K562 (cell line): ENCODE results near the gene VRK3. TPM values are rescaled to one million over a fixed set of nuclear protein-coding genes. Genes with fewer than 3 reads are reported as not detected.

Source experiments
- AFF4 ChIP-seq: sonication (generic); formaldehyde crosslinking; IDR thresholded peaks from 2 replicates; pipeline ENCODE4 v1.8.0; 2023; ENCODE audit warnings: mild to moderate bottlenecking, missing genetic modification reagents
- CBX5 ChIP-seq: IDR thresholded peaks from 2 replicates; pipeline ENCODE4 v1.6.1; 2014; ENCODE audit warnings: low read depth, borderline replicate concordance
- CREM ChIP-seq: IDR thresholded peaks from 2 replicates; pipeline ENCODE4 v1.6.1; 2014; ENCODE audit warnings: antibody characterized with exemption, low read depth
- CSDE1 ChIP-seq, 2 experiments: fragments of 450-650 bp; IDR thresholded peaks; 2 replicates each; pipeline ENCODE4 v1.6.1; 2016; ENCODE audit warnings: mild to moderate bottlenecking in 1 of 2
- CXXC5 ChIP-seq: fragments of 250-450 bp; sonication (Bioruptor Pico); IDR thresholded peaks from 2 replicates; pipeline ENCODE4 v1.8.0; 2022; ENCODE audit warnings: inconsistent platforms, mild to moderate bottlenecking, moderate library complexity
- GATA2 ChIP-seq: sonication (generic); formaldehyde crosslinking; IDR thresholded peaks from 2 replicates; pipeline ENCODE4 v1.4.0; 2020; ENCODE audit warnings: mild to moderate bottlenecking, missing genetic modification reagents
- HDGF ChIP-seq: fragments of 450-650 bp; IDR thresholded peaks from 2 replicates; pipeline ENCODE4 v1.6.1; 2016
- HMGN3 ChIP-seq: IDR thresholded peaks from 2 replicates; pipeline ENCODE4 v1.6.1; 2011; ENCODE audit warnings: borderline replicate concordance, low read depth, mild to moderate bottlenecking, mixed read lengths, low read length; ENCODE audit not compliant: insufficient read length; ENCODE audit errors: extremely low read depth
- ILK ChIP-seq: fragments of 450-650 bp; IDR thresholded peaks from 2 replicates; pipeline ENCODE4 v1.6.1; 2016; ENCODE audit warnings: missing genetic modification characterization, low read depth, mild to moderate bottlenecking, missing compliant biosample characterization, moderate library complexity, borderline replicate concordance
- LCOR ChIP-seq: sonication (generic); formaldehyde crosslinking; IDR thresholded peaks from 2 replicates; pipeline ENCODE4 v1.8.0; 2022; ENCODE audit warnings: mild to moderate bottlenecking, missing genetic modification reagents
- MAFG ChIP-seq: fragments of 450-650 bp; conservative IDR thresholded peaks from 2 replicates; pipeline ENCODE4 v1.6.1; 2016; ENCODE audit warnings: missing genetic modification characterization, missing compliant biosample characterization
- MIER1 ChIP-seq: fragments of 450-650 bp; IDR thresholded peaks from 2 replicates; pipeline ENCODE4 v1.6.1; 2016; ENCODE audit warnings: antibody characterized with exemption, mild to moderate bottlenecking, low read depth
- NCOA6 ChIP-seq: fragments of 450-650 bp; IDR thresholded peaks from 2 replicates; pipeline ENCODE4 v1.6.1; 2017; ENCODE audit warnings: mild to moderate bottlenecking
- NFE2L1 ChIP-seq: fragments of 450-650 bp; IDR thresholded peaks from 2 replicates; pipeline ENCODE4 v1.6.1; 2016; ENCODE audit warnings: missing genetic modification characterization, low read depth, mild to moderate bottlenecking, missing compliant biosample characterization, moderate library complexity, borderline replicate concordance
- NFIC ChIP-seq: fragments of 450-650 bp; IDR thresholded peaks from 2 replicates; pipeline ENCODE4 v1.6.1; 2017; ENCODE audit warnings: mild to moderate bottlenecking, inconsistent platforms
- POLR2G ChIP-seq: fragments of 200-400 bp; formaldehyde crosslinking; IDR thresholded peaks from 2 replicates; pipeline ENCODE4 v1.6.1; 2017; ENCODE audit warnings: low read depth, mild to moderate bottlenecking, antibody characterized with exemption, low read length, moderate library complexity
- RAD21 ChIP-seq, 2 experiments: fragments of 250-450 bp in 1 of 2; fragments of 450-650 bp in 1 of 2; sonication (Bioruptor Pico) in 1 of 2; formaldehyde crosslinking in 1 of 2; IDR thresholded peaks in 1 of 2; conservative IDR thresholded peaks in 1 of 2; 2 replicates each; pipeline versions ENCODE4 v1.4.0 to v1.8.0; 2020 to 2022; ENCODE audit warnings: mild to moderate bottlenecking in 2 of 2, moderate library complexity in 1 of 2
- RNF2 ChIP-seq: sonication (generic); IDR thresholded peaks from 2 replicates; pipeline ENCODE4 v1.6.1; 2016
- SIRT6 ChIP-seq: IDR thresholded peaks from one replicate; pipeline ENCODE4 v1.6.1; 2012; ENCODE audit warnings: low read depth, mild to moderate bottlenecking, control low read depth, inconsistent platforms, low read length, moderate library complexity
- SMARCA4 ChIP-seq: fragments of 450-650 bp; IDR thresholded peaks from 2 replicates; pipeline ENCODE4 v1.6.1; 2016
- SPI1 ChIP-seq: IDR thresholded peaks from 2 replicates; pipeline ENCODE4 v1.6.1; 2011; ENCODE audit warnings: low read depth, low read length, control low read depth, borderline replicate concordance
- TEAD1 ChIP-seq, 2 experiments: fragments of 450-650 bp in 1 of 2; sonication (generic) in 1 of 2; formaldehyde crosslinking; IDR thresholded peaks; 2 replicates each; pipeline versions ENCODE4 v1.4.0 to v1.8.0; 2020 to 2022; ENCODE audit warnings: mild to moderate bottlenecking in 2 of 2, missing genetic modification reagents in 1 of 2
- TRIM24 ChIP-seq, 2 experiments: fragments of 450-650 bp; IDR thresholded peaks; 2 replicates each; pipeline ENCODE4 v1.6.1; 2016
- ZNF511 ChIP-seq: sonication (generic); formaldehyde crosslinking; IDR thresholded peaks from 2 replicates; pipeline ENCODE4 v1.8.0; 2022; ENCODE audit warnings: mild to moderate bottlenecking, missing genetic modification reagents
- ZNF785 ChIP-seq: fragments of 250-450 bp; sonication (Bioruptor Pico); IDR thresholded peaks from 2 replicates; pipeline ENCODE4 v1.4.0; 2020; ENCODE audit warnings: mild to moderate bottlenecking
- polyA plus RNA-seq, 8 experiments: library from polyadenylated mRNA; depleted of rRNA in 4 of 8; stranded (reverse) in 5 of 8; unstranded in 3 of 8; fragments of >200 nt; fragmentation: Nextera tagmentation in 2 of 8; fragmentation: Illumina TruSeq in 1 of 8; extraction: Ambion mirVana in 2 of 8; extraction: Trizol in 1 of 8; gene quantifications; 2 replicates each; pipeline versions ENCODE4 v1.2.1 to v1.2.3, GENCODE V29; 2011 to 2014; ENCODE audit warnings: inconsistent platforms in 1 of 8, missing spikeins in 1 of 8
- total RNA-seq, 7 experiments: library from RNA; depleted of rRNA in 6 of 7; stranded (reverse); fragments of >200 nt in 6 of 7; fragmentation: Illumina TruSeq in 2 of 7; extraction: Trizol in 2 of 7; gene quantifications; 2 replicates each; pipeline versions ENCODE4 v1.2.1 to v1.2.3, GENCODE V29; 2011 to 2021; ENCODE audit warnings: low replicate concordance in 1 of 7

VRK3 gene
- total and polyA plus RNA-seq, 9 of the 15 experiments (the other 6 are each of a cell fraction or from before 2014, with no cell fraction given) = 25.6 to 94.3 (median 42.9) TPM

- no peak for TF ChIP-seq NFE2L1
- no peak for TF ChIP-seq CSDE1 (IDR thresholded peaks at IDR 0.05)
- TF ChIP-seq RAD21 (CRISPR knock-in tag; conservative IDR thresholded peaks at IDR 0.05 in 1 of 2, IDR thresholded peaks at IDR 0.05 in 1 of 2) = no peak
- TF ChIP-seq ILK (tag) = no peak
- peak in 1 of 2 experiments; percentile 13; a peak in 1 of 4 replicates for TF ChIP-seq TRIM24 (IDR thresholded peaks at IDR 0.05)
- peak; percentile 17; the same call in 1 of the 2 replicates for TF ChIP-seq SPI1
- no peak for TF ChIP-seq NCOA6
- TF ChIP-seq RNF2 = no peak
- TF ChIP-seq ZNF785 (CRISPR knock-in tag) = no peak
- no peak for TF ChIP-seq SIRT6
- peak; percentile 33; the same call in 1 of the 2 replicates for TF ChIP-seq GATA2 (CRISPR knock-in tag)
- TF ChIP-seq ZNF511 = no peak
- TF ChIP-seq CREM = peak; percentile 43; the same call in 1 of the 2 replicates
- TF ChIP-seq HMGN3 = no peak
- no peak for TF ChIP-seq HDGF
- peak; percentile 35; the same call in 1 of the 2 replicates for TF ChIP-seq CXXC5 (CRISPR knock-in tag)
- TF ChIP-seq TEAD1 (CRISPR knock-in tag; IDR thresholded peaks at IDR 0.05) = peak in 1 of 2 experiments; percentile 85; a peak in 1 of 4 replicates
- TF ChIP-seq POLR2G = no peak
- 0 out of 2 replicates have a peak, but pooled peaks have one; percentile 9 for TF ChIP-seq MAFG (tag)
- TF ChIP-seq MIER1 = no peak
- TF ChIP-seq NFIC = peak; percentile 19; the same call in 1 of the 2 replicates
- TF ChIP-seq AFF4 = no peak
- TF ChIP-seq CBX5 = no peak
- no peak for TF ChIP-seq SMARCA4
- TF ChIP-seq LCOR (CRISPR knock-in tag) = 0 out of 2 replicates have a peak, but pooled peaks have one; percentile 24
Observed at GRCh38 chr19:49981603-49982593, 43.3 kb downstream of the VRK3 start (continued).
